Adipose tissue (tissue), 3 donors: Measurements from ENCODE around the gene ACSL5. TPM values are rescaled to one million over a fixed set of nuclear protein-coding genes. Genes with fewer than 3 reads are reported as not detected.
"Not testable (repeated sequence)": the region's sequence is repeated elsewhere in the genome, so short reads cannot be mapped to it uniquely, and the experiment has no call there.

ENCODE experiments used
- H3K27ac ChIP-seq: one replicate; pipeline ENCODE4 v1.5.1; 2013; ENCODE audit warnings: low read depth, low read length
- WGBS, 3 donors: extraction: QIAGEN DNeasy Blood & Tissue Kit; methylation state at CpG; one replicate each; pipeline ENCODE4 v1.1.7; 2013; 5-methylcytosine and 5-hydroxymethylcytosine counted together
- polyA plus RNA-seq, 3 donors: library from polyadenylated mRNA; stranded (reverse); fragments of 200-250 nt; gene quantifications; one replicate each; pipeline ENCODE4 v1.2.3, GENCODE V29; 2013
- donor health status: healthy with polysubstance abuse.
- donor health status: Bipolar disorder and iron deficiency.
- donor health status: healthy.

Gene ACSL5
- polyA plus RNA-seq, 3 donors: 9.2 to 36.5 (median 15.0) TPM

- WGBS, 3 donors: 94 to 95% (median 94%) methylated on average over 3 of the region's 3 CpGs
- H3K27ac ChIP-seq: no peak overlapping the region
These were observed 16.3 kb downstream of the ACSL5 start for GRCh38 chr10:112390125-112390703.

GRCh38 chr10:112393341-112393740 is 19.4 kb downstream of the ACSL5 start:
- 73 to 88% (median 76%) methylated on average over 1 of the region's 1 CpG for WGBS, 3 donors
- H3K27ac ChIP-seq: no peak overlapping the region

- H3K27ac ChIP-seq: no peak overlapping the region
- 77 to 88% (median 85%) methylated on average over 2 of the region's 2 CpGs for WGBS, 3 donors
These were observed 19.9 kb downstream of the ACSL5 start for GRCh38 chr10:112393827-112394226.

GRCh38 chr10:112394475-112394875 is 20.6 kb downstream of the ACSL5 start:
- no peak overlapping the region for H3K27ac ChIP-seq
- whole genome bisulfite sequencing, 3 donors: 38 to 90% (median 87%) methylated on average over 5 of the region's 5 CpGs

GRCh38 chr10:112395809-112396530 is 22.1 kb downstream of the ACSL5 start:
- H3K27ac ChIP-seq: no peak overlapping the region
- WGBS, 3 donors: 67 to 82% (median 80%) methylated on average over 5 of the region's 5 CpGs

GRCh38 chr10:112397592-112397991 is 23.7 kb downstream of the ACSL5 start:
- 83 to 97% (median 96%) methylated on average over 2 of the region's 2 CpGs for WGBS, 3 donors
- H3K27ac ChIP-seq: no peak overlapping the region

- 59 to 90% (median 85%) methylated on average over 2 of the region's 2 CpGs for WGBS, 3 donors
- no peak overlapping the region for H3K27ac ChIP-seq
These were observed 29.0 kb downstream of the ACSL5 start for GRCh38 chr10:112402917-112403316.

GRCh38 chr10:112404617-112405016 is 30.7 kb downstream of the ACSL5 start:
- 58 to 80% (median 75%) methylated on average over 3 of the region's 3 CpGs for WGBS, 3 donors
- no peak overlapping the region for H3K27ac ChIP-seq

- WGBS, 3 donors: 73 to 86% (median 77%) methylated on average over 2 of the region's 2 CpGs
These were observed 32.9 kb downstream of the ACSL5 start for GRCh38 chr10:112406806-112407205.

GRCh38 chr10:112407696-112408095 is 33.8 kb downstream of the ACSL5 start:
- WGBS, 3 donors: 68 to 100% (median 84%) methylated on average over 1 of the region's 1 CpG
- H3K27ac ChIP-seq: no peak overlapping the region

More at GRCh38 chr10:112406806-112407205, 32.9 kb downstream of the ACSL5 start:
- H3K27ac ChIP-seq: not testable (repeated sequence)

GRCh38 chr10:112409299-112409698 is 35.4 kb downstream of the ACSL5 start:
- WGBS, 3 donors: 55 to 88% (median 83%) methylated on average over 2 of the region's 2 CpGs
- H3K27ac ChIP-seq: no peak overlapping the region

- no peak overlapping the region for H3K27ac ChIP-seq
- WGBS, 3 donors: 39 to 77% (median 75%) methylated on average over 4 of the region's 4 CpGs
These were observed 35.8 kb downstream of the ACSL5 start for GRCh38 chr10:112409755-112410154.

- WGBS, 3 donors: 82 to 97% (median 95%) methylated on average over 2 of the region's 2 CpGs
- no peak overlapping the region for H3K27ac ChIP-seq
These were observed 38.8 kb downstream of the ACSL5 start for GRCh38 chr10:112412696-112413095.

GRCh38 chr10:112421731-112422130 is 47.8 kb downstream of the ACSL5 start:
- H3K27ac ChIP-seq: peak overlapping the region; percentile 29
- 89 to 98% (median 92%) methylated on average over 3 of the region's 3 CpGs for WGBS, 3 donors

GRCh38 chr10:112424651-112425050 is 50.7 kb downstream of the ACSL5 start:
- no peak overlapping the region for H3K27ac ChIP-seq
- WGBS, 3 donors: 41 to 88% (median 78%) methylated on average over 2 of the region's 2 CpGs

- WGBS, 3 donors: 59 to 82% (median 61%) methylated on average over 2 of the region's 2 CpGs
These were observed 52.2 kb downstream of the ACSL5 start for GRCh38 chr10:112426111-112426510.

GRCh38 chr10:112429147-112429546 is 55.2 kb downstream of the ACSL5 start:
- H3K27ac ChIP-seq: no peak overlapping the region
- WGBS, 3 donors: 57 to 78% (median 62%) methylated on average over 3 of the region's 3 CpGs

More at GRCh38 chr10:112426111-112426510, 52.2 kb downstream of the ACSL5 start:
- no peak overlapping the region for H3K27ac ChIP-seq

- H3K27ac ChIP-seq: no peak overlapping the region
- 78 to 86% (median 82%) methylated on average over 15 of the region's 15 CpGs for WGBS, 3 donors
These were observed 55.8 kb downstream of the ACSL5 start for GRCh38 chr10:112429654-112430230.

GRCh38 chr10:112433136-112433535 is 59.2 kb downstream of the ACSL5 start:
- WGBS, 3 donors: 78 to 96% (median 94%) methylated on average over 2 of the region's 2 CpGs
- no peak overlapping the region for H3K27ac ChIP-seq
